Cardiac fibroblast (primary cell): ENCODE results near the gene DDIT4L.
"Not testable (repeated sequence)": the region's sequence is repeated elsewhere in the genome, so short reads cannot be mapped to it uniquely, and the experiment has no call there.

Experiments used
- DNase-seq, 2 donors: peaks; one replicate each; pipeline versions ENCODE4 v3.0.0 to v3.0.0-alpha.2; 2010; ENCODE audit warnings: low read depth in 2 of 2
- H3K4me3 ChIP-seq, 2 donors: replicated peaks in 1 of 2; 1 replicate in 1 of 2; 2 replicates in 1 of 2; pipeline ENCODE4 v1.5.1; 2011; ENCODE audit warnings: low read depth in 2 of 2, low read length in 2 of 2, mild to moderate bottlenecking in 2 of 2, moderate library complexity in 1 of 2
- TF ChIP-seq, protein P1 (sequence below): IDR thresholded peaks from one replicate; pipeline ENCODE4 v1.5.1; 2011; ENCODE audit warnings: low read depth, mild to moderate bottlenecking, low read length, inconsistent platforms

Gene DDIT4L

DNA sequence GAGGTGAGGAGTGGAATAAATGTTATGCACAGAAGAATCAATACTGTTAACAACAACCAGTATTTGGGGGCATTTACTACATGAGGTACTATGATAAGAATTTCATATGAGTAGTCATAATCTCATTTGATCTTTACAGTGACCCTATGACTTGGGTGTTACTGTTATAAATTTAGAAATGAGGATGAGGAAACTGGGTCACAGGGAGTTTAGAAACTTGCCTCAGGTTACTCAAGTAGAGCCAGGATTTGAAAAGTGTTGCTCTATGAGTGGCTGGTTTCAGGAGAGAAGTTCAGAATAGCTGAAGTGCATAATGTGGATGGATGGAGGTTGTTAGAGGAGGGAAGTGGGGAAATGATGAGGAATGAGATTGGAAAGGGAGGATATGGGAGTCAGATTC lies 16.6 kb upstream of the DDIT4L start:
- TF ChIP-seq, protein P1, sequence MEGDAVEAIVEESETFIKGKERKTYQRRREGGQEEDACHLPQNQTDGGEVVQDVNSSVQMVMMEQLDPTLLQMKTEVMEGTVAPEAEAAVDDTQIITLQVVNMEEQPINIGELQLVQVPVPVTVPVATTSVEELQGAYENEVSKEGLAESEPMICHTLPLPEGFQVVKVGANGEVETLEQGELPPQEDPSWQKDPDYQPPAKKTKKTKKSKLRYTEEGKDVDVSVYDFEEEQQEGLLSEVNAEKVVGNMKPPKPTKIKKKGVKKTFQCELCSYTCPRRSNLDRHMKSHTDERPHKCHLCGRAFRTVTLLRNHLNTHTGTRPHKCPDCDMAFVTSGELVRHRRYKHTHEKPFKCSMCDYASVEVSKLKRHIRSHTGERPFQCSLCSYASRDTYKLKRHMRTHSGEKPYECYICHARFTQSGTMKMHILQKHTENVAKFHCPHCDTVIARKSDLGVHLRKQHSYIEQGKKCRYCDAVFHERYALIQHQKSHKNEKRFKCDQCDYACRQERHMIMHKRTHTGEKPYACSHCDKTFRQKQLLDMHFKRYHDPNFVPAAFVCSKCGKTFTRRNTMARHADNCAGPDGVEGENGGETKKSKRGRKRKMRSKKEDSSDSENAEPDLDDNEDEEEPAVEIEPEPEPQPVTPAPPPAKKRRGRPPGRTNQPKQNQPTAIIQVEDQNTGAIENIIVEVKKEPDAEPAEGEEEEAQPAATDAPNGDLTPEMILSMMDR: no peak
- no peak overlapping the region for H3K4me3 ChIP-seq
- DNase-seq: no peak

DNA sequence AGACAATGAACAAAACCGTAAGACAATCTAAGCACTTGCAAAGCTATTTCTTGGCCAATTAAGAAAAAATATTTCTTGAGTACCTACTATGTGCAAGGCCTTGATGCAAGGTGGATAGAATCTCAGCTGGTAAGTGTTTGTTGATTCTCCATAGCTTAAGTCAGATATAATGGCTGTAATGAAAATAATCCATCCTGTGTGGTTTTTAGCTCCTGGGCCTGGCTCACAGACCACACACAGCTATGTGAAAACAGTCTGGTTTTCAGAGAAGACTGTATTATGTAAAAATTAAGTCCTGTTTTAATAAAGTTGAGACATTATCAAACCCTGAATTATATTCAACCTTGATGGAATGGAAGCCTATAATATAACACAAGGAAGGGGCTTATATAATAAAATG lies 7.8 kb upstream of the DDIT4L start:
- TF ChIP-seq, protein P1: no peak
- no peak for DNase-seq
- no peak overlapping the region for H3K4me3 ChIP-seq

DNA sequence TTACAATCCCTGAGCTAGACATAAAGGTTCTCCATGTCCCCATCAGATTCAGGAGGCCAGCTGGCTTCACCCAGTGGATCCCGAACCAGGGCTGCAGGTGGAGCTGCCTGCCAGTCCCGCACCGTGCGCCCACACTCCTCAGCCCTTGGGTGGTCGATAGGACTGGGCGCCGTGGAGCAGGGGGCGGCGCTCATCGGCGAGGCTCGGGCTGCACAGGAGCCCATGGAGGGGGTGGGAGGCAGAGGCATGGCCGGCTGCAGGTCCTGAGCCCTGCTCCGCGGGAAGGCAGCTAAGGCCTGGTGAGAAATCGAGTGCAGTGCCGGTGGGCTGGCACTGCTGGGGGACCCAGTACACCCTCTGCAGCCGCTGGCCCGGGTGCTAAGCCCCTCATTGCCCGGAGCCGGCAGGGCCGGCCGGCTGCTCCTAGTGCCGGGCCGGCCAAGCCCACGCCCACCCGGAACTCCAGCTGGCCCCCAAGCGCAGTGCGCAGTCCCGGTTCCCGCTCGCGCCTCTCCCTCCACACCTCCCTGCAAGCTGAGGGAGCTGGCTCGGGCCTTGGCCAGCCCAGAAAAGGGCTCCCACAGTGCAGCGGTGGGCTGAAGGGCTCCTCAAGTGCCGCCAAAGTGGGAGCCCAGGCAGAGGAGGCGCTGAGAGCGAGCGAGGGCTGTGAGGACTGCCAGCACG lies 6.3 kb upstream of the DDIT4L start:
- not testable (repeated sequence) for DNase-seq, H3K4me3 ChIP-seq

DNA sequence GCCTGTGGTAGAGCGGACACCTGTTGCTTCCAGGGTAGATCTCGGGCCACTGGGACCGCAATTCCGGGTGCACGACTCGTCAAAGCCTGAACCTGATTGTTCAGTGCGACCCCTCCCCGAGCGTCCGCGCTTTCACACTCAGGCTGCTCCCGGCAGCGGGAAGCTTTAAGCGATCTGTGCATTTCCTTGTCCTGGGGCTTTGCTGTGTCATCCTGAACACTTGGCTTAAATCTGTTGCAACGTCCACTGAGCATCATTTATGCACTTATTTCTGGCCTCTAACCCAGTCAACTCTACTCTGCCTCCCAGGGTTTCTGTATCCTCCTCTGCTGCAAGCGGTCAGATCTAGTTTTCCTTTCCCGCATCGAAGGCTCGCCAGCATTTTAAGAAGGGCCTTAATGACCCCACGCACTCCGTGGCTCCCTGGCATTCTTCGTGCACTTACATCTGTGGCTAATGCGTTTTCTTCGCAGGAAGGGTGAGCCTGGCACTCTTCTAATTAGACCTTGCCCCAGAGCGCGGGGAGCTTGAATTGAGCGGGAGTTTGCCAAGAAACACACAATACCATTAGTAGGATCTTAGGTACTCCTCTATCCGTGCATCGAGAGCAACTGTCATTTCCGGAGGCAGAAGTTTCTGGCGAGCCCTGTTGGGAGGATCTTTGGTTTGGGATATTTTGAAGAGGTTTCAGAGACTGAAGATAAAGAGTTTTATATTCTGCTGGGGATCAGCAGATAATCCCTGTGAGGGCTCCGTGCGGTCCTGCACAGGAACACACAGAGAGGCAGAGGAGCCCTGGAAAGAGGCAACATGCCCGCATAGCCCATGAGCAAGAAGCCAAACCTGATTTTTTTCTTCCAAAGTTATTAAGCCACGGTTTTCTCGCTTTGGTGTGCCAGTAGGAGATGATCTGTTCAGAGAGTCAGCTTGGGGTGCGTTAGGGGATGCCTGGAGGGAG lies 654 bp upstream of the DDIT4L start:
- DNase-seq: peak; percentile 49 to 56
- H3K4me3 ChIP-seq: peak overlapping the region; percentile 53 to 59
- TF ChIP-seq, protein P1: no peak

DNA sequence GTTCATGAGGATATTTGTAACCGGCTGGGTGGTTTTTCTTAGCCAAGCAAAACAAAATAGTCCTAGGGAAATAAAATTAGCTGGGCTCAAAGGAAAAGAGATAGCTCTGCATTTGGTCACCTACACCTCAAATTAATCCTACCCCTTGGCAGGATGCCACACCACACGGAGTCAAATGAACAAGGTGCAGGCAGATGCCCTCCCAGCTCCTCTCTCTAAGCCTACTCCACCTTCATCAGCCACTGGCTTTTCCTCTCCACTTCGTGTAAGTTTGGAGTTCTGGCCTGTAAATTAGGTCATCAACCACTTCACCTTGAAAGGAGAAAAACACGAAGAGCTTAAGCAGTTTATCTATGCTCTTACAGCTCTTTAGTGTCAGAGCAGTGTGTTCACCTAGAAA lies 1.4 kb downstream of the DDIT4L start:
- TF ChIP-seq, protein P1: no peak
- DNase-seq: no peak
- no peak overlapping the region for H3K4me3 ChIP-seq

DNA sequence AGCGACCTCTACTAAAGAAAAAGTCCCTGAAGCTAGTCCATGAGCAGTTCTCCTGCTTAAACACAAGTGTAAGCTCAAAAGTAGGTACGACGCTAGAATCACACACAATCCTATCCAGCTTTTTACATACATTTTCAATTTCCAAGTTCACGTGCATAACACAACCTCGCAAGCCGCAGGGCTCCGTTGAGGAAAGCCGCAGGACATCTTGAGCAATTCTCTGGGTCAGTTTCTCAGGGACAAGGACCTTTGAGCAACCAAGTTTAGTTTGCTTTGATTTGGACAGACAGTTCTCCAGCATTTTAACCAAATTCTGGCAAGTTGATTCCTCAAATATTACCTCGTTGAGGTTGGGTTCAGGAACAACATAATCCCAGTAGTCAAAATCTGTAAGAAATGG lies 2.5 kb downstream of the DDIT4L start:
- H3K4me3 ChIP-seq: no peak overlapping the region
- DNase-seq: no peak
- TF ChIP-seq, protein P1: no peak

DNA sequence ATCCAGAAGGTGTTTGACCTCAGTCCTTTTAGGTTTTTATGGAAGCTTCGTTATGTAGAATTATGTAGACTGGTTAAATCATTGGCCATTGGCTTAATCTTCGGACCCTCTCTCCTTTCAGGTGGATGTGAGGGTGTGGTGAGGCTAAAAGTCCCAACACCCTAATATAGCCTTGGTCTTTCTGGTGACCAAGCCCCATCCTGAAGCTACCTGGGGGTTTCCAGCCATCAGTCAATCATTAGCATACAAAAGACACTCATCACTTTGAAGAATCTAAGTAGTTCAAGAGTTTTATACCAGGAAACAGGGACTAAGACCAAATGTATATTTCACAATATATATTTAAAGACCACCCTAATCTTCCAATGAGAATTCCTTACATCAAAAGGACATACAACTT lies 5.5 kb downstream of the DDIT4L start:
- no peak for DNase-seq
- no peak overlapping the region for H3K4me3 ChIP-seq
- TF ChIP-seq, protein P1: no peak
